Peyer's patch (tissue), 4 donors: Measurements from ENCODE around the gene TRIM22. TPM values are rescaled to one million over a fixed set of nuclear protein-coding genes. Genes with fewer than 3 reads are reported as not detected.
A peak's percentile ranks its signal among the peaks of the same experiment; 100 is the strongest.
"Not testable (repeated sequence)": the region's sequence is repeated elsewhere in the genome, so short reads cannot be mapped to it uniquely, and the experiment has no call there.

Source experiments
- DNase-seq, 3 donors: peaks; one replicate each; pipeline ENCODE4 v3.0.0-alpha.2; 2017 to 2019
- H3K27ac ChIP-seq, 4 donors: fragments of 200-600 bp; sonication (generic); one replicate each; pipeline ENCODE4 v1.5.1; 2016 to 2019
- H3K27me3 ChIP-seq, 2 donors: fragments of 200-600 bp; sonication (generic); one replicate each; pipeline ENCODE4 v1.5.1; 2019
- H3K36me3 ChIP-seq, 3 donors: fragments of 200-600 bp; sonication (generic); one replicate each; pipeline ENCODE4 v1.5.1; 2016 to 2019
- H3K4me1 ChIP-seq, 4 donors: fragments of 200-600 bp; sonication (generic); one replicate each; pipeline ENCODE4 v1.5.1; 2016 to 2019
- H3K4me3 ChIP-seq, 4 donors: fragments of 200-600 bp; sonication (generic); 1 replicate in 3 of 4; 2 replicates in 1 of 4; pipeline ENCODE4 v1.5.1; 2016 to 2019; ENCODE audit warnings: mild to moderate bottlenecking in 1 of 4
- H3K9me3 ChIP-seq, 4 donors: fragments of 200-600 bp; sonication (generic); one replicate each; pipeline ENCODE4 v1.5.1; 2016 to 2019; ENCODE audit warnings: mild to moderate bottlenecking in 1 of 4
- POLR2A ChIP-seq, 2 donors: fragments of 450-650 bp; IDR thresholded peaks; one replicate each; pipeline ENCODE4 v1.5.1; 2017; ENCODE audit warnings: antibody characterized with exemption in 2 of 2, mild to moderate bottlenecking in 2 of 2, moderate library complexity in 2 of 2
- total RNA-seq, 4 donors: library from RNA; depleted of rRNA; stranded (reverse); fragments of >200 nt; gene quantifications; one replicate each; pipeline ENCODE4 v1.1.0, GENCODE V29; 2016
- TF ChIP-seq, protein P1 (sequence below), 6 experiments: fragments of 450-650 bp in 4 of 6; fragments of 200-600 bp in 2 of 6; sonication (generic) in 1 of 6; IDR thresholded peaks; one replicate each; pipeline ENCODE4 v1.5.1; 2017 to 2019; ENCODE audit warnings: antibody characterized with exemption in 6 of 6, mild to moderate bottlenecking in 3 of 6, moderate library complexity in 1 of 6

Gene TRIM22
- total RNA-seq, 4 donors from 2014 or later = 23.9 to 309 (median 34.3) TPM

DNA sequence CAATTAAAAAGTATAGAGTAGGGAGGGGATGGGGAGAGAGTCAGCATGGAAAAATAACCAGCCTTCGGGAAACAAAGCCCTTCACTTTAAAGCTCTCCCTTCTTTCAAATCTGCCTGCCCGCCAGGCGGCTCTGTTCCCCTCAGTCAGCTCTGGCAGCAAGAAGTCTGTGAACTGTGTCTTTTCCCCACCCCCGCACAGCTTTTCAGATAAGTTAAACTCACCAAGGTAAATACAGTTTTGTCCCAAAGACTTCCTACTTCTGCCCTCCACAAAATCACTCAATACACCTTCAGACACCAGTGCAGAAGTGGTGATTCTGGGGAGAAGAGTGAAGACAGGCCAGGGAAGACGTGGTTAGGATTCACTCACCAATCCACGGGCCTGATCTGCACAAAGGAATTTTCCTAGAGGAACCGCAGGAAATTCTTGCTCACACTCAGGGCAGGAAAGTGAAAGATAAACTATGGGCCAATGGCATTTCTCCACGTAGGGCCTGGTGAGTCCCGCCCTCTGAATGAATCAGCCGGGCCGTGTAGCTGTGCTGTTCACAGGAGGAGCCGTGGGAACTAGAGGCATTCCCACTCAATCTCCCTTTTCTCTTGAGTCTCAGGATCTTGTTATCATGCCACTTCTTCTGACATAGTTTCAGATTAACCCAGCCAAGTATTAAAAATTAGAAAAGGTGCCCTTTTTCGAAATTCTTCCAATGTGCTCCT lies 4.8 kb upstream of the TRIM22 start, which contains the start of gene TRIM5:
TRIM5 (minus strand) TSS at position 429 of the 717 bp plus-strand sequence. CDS start 4,897 bp downstream, outside the sequence.
- peaks cover 0 to 15% (median 6%) of the 10 kb centered on the region in 4 donors for H3K4me1 ChIP-seq

DNA sequence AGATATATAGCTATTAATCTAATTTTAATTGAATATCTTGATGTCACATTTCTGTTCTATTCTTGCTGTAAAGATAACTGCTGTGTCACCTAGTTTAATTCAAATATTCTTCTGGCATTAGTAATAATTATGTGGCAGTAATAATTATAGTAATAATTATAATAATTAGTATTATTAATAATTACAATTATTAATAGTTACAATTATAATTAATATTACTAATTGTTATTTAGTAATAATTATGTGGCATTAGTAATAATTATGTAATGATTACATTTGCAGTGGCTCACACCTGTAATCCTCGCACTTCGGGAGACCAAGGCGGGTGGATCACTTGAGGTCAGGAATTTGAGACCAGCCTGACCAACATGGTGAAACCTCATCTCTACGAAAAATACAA lies 3.2 kb upstream of the TRIM22 start:
- no peak overlapping the region for H3K27ac ChIP-seq
- H3K27me3 ChIP-seq = no peaks in the 10 kb centered on the region
- H3K4me3 ChIP-seq = no peak overlapping the region
- H3K36me3 ChIP-seq = no peaks in the 10 kb centered on the region
- TF ChIP-seq, protein P1, sequence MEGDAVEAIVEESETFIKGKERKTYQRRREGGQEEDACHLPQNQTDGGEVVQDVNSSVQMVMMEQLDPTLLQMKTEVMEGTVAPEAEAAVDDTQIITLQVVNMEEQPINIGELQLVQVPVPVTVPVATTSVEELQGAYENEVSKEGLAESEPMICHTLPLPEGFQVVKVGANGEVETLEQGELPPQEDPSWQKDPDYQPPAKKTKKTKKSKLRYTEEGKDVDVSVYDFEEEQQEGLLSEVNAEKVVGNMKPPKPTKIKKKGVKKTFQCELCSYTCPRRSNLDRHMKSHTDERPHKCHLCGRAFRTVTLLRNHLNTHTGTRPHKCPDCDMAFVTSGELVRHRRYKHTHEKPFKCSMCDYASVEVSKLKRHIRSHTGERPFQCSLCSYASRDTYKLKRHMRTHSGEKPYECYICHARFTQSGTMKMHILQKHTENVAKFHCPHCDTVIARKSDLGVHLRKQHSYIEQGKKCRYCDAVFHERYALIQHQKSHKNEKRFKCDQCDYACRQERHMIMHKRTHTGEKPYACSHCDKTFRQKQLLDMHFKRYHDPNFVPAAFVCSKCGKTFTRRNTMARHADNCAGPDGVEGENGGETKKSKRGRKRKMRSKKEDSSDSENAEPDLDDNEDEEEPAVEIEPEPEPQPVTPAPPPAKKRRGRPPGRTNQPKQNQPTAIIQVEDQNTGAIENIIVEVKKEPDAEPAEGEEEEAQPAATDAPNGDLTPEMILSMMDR (IDR thresholded peaks at IDR 0.05) = no peak
- no peak for TF ChIP-seq POLR2A (IDR thresholded peaks at IDR 0.05)
- H3K9me3 ChIP-seq = no peaks in the 10 kb centered on the region
- H3K4me1 ChIP-seq = peaks cover 0 to 21% (median 6%) of the 10 kb centered on the region in 4 donors
- no peak for DNase-seq

More for the DNA sequence above, 4.8 kb upstream of the TRIM22 start, which contains the start of gene TRIM5:
- peak within 1 kb of the TSS; percentile 76 to 88 (median 84) for H3K27ac ChIP-seq
- H3K9me3 ChIP-seq = no peaks in the 10 kb centered on the region
- TF ChIP-seq, protein P1 (IDR thresholded peaks at IDR 0.05) = peak; percentile 27 to 71 (median 60)
- peak in 1 of 2 donors; percentile 65 for TF ChIP-seq POLR2A (IDR thresholded peaks at IDR 0.05)
- H3K36me3 ChIP-seq = peaks cover 0 to 2% (median 0%) of the 10 kb centered on the region in 3 donors
- no peaks in the 10 kb centered on the region for H3K27me3 ChIP-seq
- DNase-seq = peak; percentile 83 to 94 (median 91)
- peak within 1 kb of the TSS; percentile 43 to 60 (median 50) for H3K4me3 ChIP-seq

DNA sequence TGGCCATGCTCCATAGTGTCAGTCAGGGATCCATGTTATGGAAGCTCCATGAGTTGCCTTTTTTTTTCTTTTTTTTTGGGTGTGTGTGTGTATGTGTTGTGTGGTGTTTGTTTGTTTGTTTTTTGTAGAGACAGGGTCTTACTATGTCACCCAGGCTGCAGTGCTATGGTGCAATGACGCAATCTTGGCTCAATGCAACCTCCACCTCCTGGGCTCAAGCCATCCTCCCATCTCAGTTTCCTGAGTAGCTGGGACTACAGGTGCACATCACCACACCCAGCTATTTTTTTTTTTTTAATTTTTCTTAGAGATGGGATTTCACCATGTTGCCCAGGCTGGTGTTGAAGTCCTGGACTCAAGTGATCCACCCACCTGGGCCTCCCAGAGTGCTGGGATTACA lies 1.1 kb upstream of the TRIM22 start:
- Histone ChIP-seq H3K4me3 (no peak overlapping the region), H3K27me3 (no peaks in the 10 kb centered on the region), H3K27ac (peak overlapping the region; percentile 79 to 89 (median 87)), H3K9me3 (no peaks in the 10 kb centered on the region), H3K4me1 (peaks cover 0 to 27% (median 9%) of the 10 kb centered on the region in 4 donors), H3K36me3 (no peaks in the 10 kb centered on the region)
- TF ChIP-seq POLR2A (IDR thresholded peaks at IDR 0.05) = no peak
- TF ChIP-seq, protein P1 (IDR thresholded peaks at IDR 0.05) = no peak
- DNase-seq = no peak

DNA sequence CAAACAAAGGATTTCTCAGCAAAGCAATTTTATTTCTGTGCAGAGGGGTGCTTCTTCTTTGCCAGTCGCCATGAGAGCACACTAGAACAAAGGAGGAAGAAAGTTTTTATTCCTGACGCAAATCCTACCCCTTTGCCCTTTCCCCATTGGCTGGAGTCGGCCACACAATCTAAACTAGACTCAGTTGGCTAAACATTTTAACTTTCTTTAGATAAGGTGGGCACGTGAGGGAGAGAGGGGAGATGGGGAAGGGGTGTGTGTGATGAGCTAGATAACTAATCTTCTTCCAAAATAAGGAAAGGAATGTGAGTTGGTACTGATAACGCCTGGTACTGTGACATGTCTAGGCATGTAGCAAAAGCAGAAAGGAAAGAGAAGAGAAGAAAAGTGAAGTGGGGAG lies 626 bp downstream of the TRIM22 start:
- peak overlapping the region; percentile 79 to 89 (median 87) for H3K27ac ChIP-seq
- no peaks in the 10 kb centered on the region for H3K9me3 ChIP-seq
- H3K4me1 ChIP-seq = peaks cover 0 to 24% (median 10%) of the 10 kb centered on the region in 4 donors
- TF ChIP-seq, protein P1 (IDR thresholded peaks at IDR 0.05) = no peak
- no peak for TF ChIP-seq POLR2A (IDR thresholded peaks at IDR 0.05)
- no peak for DNase-seq
- H3K27me3 ChIP-seq = no peaks in the 10 kb centered on the region
- no peaks in the 10 kb centered on the region for H3K36me3 ChIP-seq
- peak overlapping the region; percentile 48 to 59 (median 54) for H3K4me3 ChIP-seq

DNA sequence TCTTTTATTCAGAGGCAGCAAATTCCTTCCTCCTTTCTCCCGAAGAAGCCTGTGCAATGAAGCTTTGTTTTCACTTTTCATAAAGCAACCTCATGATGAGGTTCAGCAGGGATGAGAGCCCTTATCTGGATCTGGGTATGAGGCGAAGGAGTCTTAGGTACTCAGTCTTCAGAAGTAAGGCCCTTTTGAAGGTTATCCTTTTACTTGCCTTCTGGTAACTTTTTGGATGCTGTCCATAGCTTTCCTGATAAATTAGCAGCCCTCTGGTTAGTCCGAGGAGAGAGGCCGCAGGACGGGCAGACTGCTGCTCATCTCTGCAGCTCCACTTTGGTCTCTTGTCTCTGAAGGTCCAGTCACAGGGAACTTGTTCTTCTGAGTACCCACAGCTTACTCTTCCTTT lies 1.1 kb downstream of the TRIM22 start:
- H3K4me1 ChIP-seq = peaks cover 0 to 22% (median 10%) of the 10 kb centered on the region in 4 donors
- no peaks in the 10 kb centered on the region for H3K27me3 ChIP-seq
- DNase-seq = no peak
- H3K27ac ChIP-seq = peak overlapping the region; percentile 79 to 89 (median 87)
- peak overlapping the region; percentile 48 to 59 (median 54) for H3K4me3 ChIP-seq
- H3K9me3 ChIP-seq = no peaks in the 10 kb centered on the region
- TF ChIP-seq, protein P1 (IDR thresholded peaks at IDR 0.05) = no peak
- H3K36me3 ChIP-seq = no peaks in the 10 kb centered on the region

DNA sequence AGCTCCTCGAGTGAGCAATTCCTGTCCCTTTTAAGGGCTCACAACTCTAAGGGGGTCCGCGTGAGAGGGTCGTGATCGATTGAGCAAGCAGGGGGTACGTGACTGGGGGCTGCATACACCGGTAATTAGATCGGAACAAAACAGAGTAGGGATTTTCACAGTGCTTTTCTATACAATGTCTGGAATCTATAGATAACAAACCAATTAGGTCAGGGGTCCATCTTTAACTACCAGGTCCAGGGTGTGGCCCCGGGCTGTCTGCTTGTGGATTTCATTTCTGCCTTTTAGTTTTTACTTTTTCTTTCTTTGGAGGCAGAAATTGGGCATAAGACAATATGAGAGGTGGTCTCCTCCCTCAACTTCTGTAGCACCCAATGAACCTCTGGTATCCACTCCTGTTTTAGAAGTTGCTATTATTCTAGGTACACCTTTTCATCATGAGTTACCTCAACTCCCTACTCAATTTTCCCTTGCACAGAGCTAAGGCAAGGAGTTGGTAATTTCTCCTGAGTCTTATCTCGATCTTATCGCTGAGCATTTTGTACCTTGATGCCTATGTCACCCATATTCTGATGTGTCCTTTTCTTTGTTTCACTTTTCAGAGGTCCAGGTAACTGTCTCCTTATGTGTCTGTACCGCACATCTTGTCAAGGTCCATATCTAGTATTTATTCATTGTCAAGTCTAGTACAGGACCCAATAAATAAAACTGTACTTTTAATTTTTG lies 1.8 kb downstream of the TRIM22 start:
- H3K9me3 ChIP-seq, DNase-seq, H3K36me3 ChIP-seq, H3K27me3 ChIP-seq: not testable (repeated sequence)
- peak overlapping the region; percentile 48 to 59 (median 54) for H3K4me3 ChIP-seq
- peak overlapping the region; percentile 79 to 89 (median 87) for H3K27ac ChIP-seq
- H3K4me1 ChIP-seq = peaks cover 0 to 22% (median 10%) of the 10 kb centered on the region in 4 donors
